Upper lobe of right lung (tissue), 1 donor: Measurements from ENCODE around the gene STK40. TPM values are rescaled to one million over a fixed set of nuclear protein-coding genes. Genes with fewer than 3 reads are reported as not detected.

ENCODE experiments used
- ATAC-seq: fragments of 200-7000 bp; cut with Tn5 transposase; one replicate; pipeline ENCODE4 v1.9.1; 2020; ENCODE audit warnings: mild to moderate bottlenecking, moderate library complexity
- DNase-seq: peaks from one replicate; pipeline ENCODE4 v3.0.0-alpha.2; 2020
- H3K27ac ChIP-seq: fragments of 200-600 bp; one replicate; pipeline ENCODE4 v1.8.0; 2022
- H3K27me3 ChIP-seq: fragments of 200-600 bp; one replicate; pipeline ENCODE4 v1.8.0; 2022; ENCODE audit warnings: mild to moderate bottlenecking
- H3K36me3 ChIP-seq: fragments of 200-600 bp; one replicate; pipeline ENCODE4 v1.8.0; 2022
- H3K4me1 ChIP-seq: fragments of 200-600 bp; one replicate; pipeline ENCODE4 v1.8.0; 2022
- H3K4me3 ChIP-seq: fragments of 200-600 bp; one replicate; pipeline ENCODE4 v1.8.0; 2022; ENCODE audit warnings: mild to moderate bottlenecking
- H3K9me3 ChIP-seq: fragments of 200-600 bp; one replicate; pipeline ENCODE4 v1.8.0; 2022
- CTCF ChIP-seq: fragments of 200-600 bp; IDR thresholded peaks from one replicate; pipeline ENCODE4 v1.8.0; 2022; ENCODE audit warnings: antibody characterized with exemption
- intact Hi-C: fragments of 100-400 bp; cut with DNase I; formaldehyde crosslinking; loops from one replicate; pipeline ENCODE4 v1.11.0; 2022
- total RNA-seq: library from RNA; stranded (reverse); fragmentation: NEBNext Ultra II Directional; extraction: Animal tissue kit (Norgen Biotek cat#: 25700); gene quantifications from one replicate; pipeline ENCODE4 v1.2.1, GENCODE V29; 2021
- donor health status: DM: no; HTN: yes; CAD: no; lungs with severe emphysema.

STK40 gene
- total RNA-seq, 1 donor from 2014 or later, result 78.9 TPM

GRCh38 chr1:36352910-36353878 lies 32.5 kb downstream of the STK40 start:
- Histone ChIP-seq H3K9me3 (no peaks in the 10 kb centered on the region), H3K4me3 (no peak overlapping the region), H3K36me3 (peaks cover 52% of the 10 kb centered on the region), H3K27me3 (no peaks in the 10 kb centered on the region), H3K4me1 (peaks cover 41% of the 10 kb centered on the region), H3K27ac (no peak overlapping the region)
- DNase-seq, result no peak
- no peak for ATAC-seq
- intact Hi-C loops, result no loop called here
- TF ChIP-seq CTCF, result no peak

- H3K4me3 ChIP-seq, result no peak overlapping the region
- no peak overlapping the region for H3K27ac ChIP-seq
- intact Hi-C loops, result no loop called here
- no peaks in the 10 kb centered on the region for H3K9me3 ChIP-seq
- ATAC-seq, result no peak
- H3K36me3 ChIP-seq, result peaks cover 52% of the 10 kb centered on the region
- DNase-seq, result no peak
- no peak for TF ChIP-seq CTCF
- no peaks in the 10 kb centered on the region for H3K27me3 ChIP-seq
- peaks cover 41% of the 10 kb centered on the region for H3K4me1 ChIP-seq
These were observed 33.4 kb downstream of the STK40 start for GRCh38 chr1:36352125-36352909.

DNA sequence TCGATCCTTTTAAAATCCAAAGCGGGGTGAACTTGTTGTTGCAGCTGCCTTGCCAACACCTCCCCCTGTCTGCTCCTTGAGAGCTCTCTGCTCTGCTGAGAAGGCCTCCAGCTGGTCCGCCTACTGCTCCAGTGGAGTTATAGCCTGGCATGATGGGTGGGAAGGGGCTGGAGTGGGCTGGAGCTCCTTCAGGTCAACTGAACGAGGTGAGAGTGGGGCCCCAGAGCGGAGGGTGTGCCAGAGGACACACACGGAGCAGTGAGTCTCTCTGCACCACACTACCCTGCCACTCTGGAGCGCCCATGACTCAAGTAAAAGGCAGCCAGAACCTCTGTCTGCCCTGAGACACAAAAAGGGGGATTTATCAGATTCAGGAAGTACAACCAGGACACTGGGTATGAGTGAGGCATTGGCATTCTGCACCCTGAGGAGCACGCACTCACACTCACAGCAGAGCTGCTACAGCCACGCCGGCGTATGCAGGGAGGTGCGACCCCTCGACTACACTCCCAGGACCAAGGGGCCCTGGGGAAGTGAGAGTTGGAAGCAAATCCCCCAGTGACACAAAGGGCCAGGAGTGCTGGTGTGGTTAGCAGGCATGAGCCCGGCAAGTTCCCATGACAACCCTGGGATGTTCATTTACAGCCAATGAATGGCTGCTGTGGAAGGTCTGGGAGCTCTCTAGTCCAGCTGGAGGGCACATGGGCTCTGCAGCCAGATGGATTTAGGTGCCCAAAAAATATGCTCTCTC lies 34.3 kb downstream of the STK40 start:
- H3K4me3 ChIP-seq, result no peak overlapping the region
- peaks cover 41% of the 10 kb centered on the region for H3K4me1 ChIP-seq
- no peak for TF ChIP-seq CTCF
- peak overlapping the region; percentile 56 for H3K27ac ChIP-seq
- intact Hi-C loops, result no loop called here
- peaks cover 55% of the 10 kb centered on the region for H3K36me3 ChIP-seq
- DNase-seq, result no peak
- H3K9me3 ChIP-seq, result no peaks in the 10 kb centered on the region
- H3K27me3 ChIP-seq, result no peaks in the 10 kb centered on the region
- peak; percentile 38 for ATAC-seq

DNA sequence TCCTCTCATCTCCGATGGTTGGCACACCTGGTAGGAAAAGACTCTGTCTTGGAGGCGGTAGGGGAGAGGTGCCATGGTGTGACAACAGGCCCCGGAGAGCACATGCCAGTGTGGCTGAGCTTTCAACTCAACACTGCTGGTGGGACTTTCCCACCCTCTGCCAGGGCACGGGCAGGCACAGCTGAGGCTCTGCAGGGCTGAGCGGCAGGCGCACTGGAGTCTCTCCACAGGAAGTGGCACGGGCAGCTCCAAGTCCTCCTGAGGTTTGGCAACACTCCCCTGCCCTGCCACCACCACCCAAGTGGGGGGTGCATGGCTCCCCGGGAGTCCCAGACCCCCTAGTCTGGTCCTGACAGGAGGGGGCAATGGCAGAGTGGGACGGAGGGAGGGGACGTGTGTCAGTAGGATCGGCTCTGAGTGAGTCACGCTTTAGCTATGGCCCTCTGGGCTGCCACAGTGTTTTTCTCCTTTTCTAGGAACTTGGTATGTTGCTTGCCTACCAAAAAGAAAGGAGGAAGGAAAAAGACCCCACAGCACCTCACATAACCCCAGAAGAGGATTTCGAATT lies 35.0 kb downstream of the STK40 start:
- peaks cover 60% of the 10 kb centered on the region for H3K36me3 ChIP-seq
- peaks cover 41% of the 10 kb centered on the region for H3K4me1 ChIP-seq

More for the DNA sequence above, 35.0 kb downstream of the STK40 start:
- Histone ChIP-seq H3K27ac (peak overlapping the region; percentile 56), H3K4me3 (no peak overlapping the region), H3K9me3 (no peaks in the 10 kb centered on the region), H3K27me3 (no peaks in the 10 kb centered on the region)
- DNase-seq, result peak; percentile 80
- no peak for TF ChIP-seq CTCF
- intact Hi-C loops, result no loop called here
- peak; percentile 74 for ATAC-seq
